Breast epithelium (tissue), 3 donors: Measurements from ENCODE around the gene CFAP43.

Experiments
- POLR2A ChIP-seq: fragments of 450-650 bp; IDR thresholded peaks from one replicate; pipeline ENCODE4 v1.6.1; 2016; ENCODE audit warnings: antibody characterized with exemption, mild to moderate bottlenecking, moderate library complexity
- TF ChIP-seq, protein P1 (sequence below), 3 donors: fragments of 450-650 bp; IDR thresholded peaks; one replicate each; pipeline ENCODE4 v1.5.1; 2016 to 2017; ENCODE audit warnings: antibody characterized with exemption in 3 of 3, mild to moderate bottlenecking in 3 of 3, moderate library complexity in 3 of 3

- TF ChIP-seq, protein P1, sequence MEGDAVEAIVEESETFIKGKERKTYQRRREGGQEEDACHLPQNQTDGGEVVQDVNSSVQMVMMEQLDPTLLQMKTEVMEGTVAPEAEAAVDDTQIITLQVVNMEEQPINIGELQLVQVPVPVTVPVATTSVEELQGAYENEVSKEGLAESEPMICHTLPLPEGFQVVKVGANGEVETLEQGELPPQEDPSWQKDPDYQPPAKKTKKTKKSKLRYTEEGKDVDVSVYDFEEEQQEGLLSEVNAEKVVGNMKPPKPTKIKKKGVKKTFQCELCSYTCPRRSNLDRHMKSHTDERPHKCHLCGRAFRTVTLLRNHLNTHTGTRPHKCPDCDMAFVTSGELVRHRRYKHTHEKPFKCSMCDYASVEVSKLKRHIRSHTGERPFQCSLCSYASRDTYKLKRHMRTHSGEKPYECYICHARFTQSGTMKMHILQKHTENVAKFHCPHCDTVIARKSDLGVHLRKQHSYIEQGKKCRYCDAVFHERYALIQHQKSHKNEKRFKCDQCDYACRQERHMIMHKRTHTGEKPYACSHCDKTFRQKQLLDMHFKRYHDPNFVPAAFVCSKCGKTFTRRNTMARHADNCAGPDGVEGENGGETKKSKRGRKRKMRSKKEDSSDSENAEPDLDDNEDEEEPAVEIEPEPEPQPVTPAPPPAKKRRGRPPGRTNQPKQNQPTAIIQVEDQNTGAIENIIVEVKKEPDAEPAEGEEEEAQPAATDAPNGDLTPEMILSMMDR (IDR thresholded peaks at IDR 0.05), result no peak
- no peak for TF ChIP-seq POLR2A
Observed at GRCh38 chr10:104098358-104098925, 133.7 kb downstream of the CFAP43 start.
